ENCODE measurements around the gene OR10A3.

DNA sequence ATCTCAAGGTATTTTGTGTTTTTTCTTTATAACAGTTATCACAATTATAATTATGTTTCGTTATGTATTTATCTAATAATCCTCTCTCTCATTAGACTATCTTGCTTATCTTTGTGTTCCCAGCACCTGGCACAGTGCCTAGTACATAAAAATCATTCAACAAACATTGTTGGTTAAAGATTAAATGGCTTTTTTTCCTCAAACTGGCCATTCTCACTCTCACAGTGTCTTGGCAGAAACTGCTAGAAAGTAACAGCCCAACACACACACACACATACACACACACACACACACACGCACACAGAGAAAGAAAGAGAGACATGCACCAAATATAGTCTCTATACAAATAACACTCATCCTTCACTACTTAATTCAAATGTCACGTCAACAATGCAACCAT lies 47.3 kb downstream of the OR10A3 start:
- TF ChIP-seq POLR2A (IDR thresholded peaks at IDR 0.05): no peak
- TF ChIP-seq, protein P1, sequence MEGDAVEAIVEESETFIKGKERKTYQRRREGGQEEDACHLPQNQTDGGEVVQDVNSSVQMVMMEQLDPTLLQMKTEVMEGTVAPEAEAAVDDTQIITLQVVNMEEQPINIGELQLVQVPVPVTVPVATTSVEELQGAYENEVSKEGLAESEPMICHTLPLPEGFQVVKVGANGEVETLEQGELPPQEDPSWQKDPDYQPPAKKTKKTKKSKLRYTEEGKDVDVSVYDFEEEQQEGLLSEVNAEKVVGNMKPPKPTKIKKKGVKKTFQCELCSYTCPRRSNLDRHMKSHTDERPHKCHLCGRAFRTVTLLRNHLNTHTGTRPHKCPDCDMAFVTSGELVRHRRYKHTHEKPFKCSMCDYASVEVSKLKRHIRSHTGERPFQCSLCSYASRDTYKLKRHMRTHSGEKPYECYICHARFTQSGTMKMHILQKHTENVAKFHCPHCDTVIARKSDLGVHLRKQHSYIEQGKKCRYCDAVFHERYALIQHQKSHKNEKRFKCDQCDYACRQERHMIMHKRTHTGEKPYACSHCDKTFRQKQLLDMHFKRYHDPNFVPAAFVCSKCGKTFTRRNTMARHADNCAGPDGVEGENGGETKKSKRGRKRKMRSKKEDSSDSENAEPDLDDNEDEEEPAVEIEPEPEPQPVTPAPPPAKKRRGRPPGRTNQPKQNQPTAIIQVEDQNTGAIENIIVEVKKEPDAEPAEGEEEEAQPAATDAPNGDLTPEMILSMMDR (IDR thresholded peaks at IDR 0.05): no peak
